ENCODE measurements around the gene KIFC3. TPM values are rescaled to one million over a fixed set of nuclear protein-coding genes. Genes with fewer than 3 reads are reported as not detected.

The KIFC3 gene
- total and polyA plus RNA-seq, 2 donors from 2014 or later = 74.9 to 109 TPM

- Histone ChIP-seq H3K9ac (ENCODE audit: low read length in 3 of 3) (no peak overlapping the region), H3K27ac (ENCODE audit: low read depth in 2 of 2, low read length in 2 of 2) (no peak overlapping the region), H3K4me1 (ENCODE audit: control insufficient read depth in 2 of 3, insufficient read depth in 2 of 3, low read depth in 1 of 3, low read length in 3 of 3) (peaks cover 0 to under 1% (median 0%) of the 10 kb centered on the region in 3 donors), H3K27me3 (ENCODE audit: control insufficient read depth, insufficient read depth, low read length) (no peaks in the 10 kb centered on the region), H3K4me3 (ENCODE audit: low read length in 3 of 3) (no peak overlapping the region), H3K36me3 (ENCODE audit: control insufficient read depth in 2 of 3, insufficient read depth in 3 of 3, low read length in 3 of 3) (no peaks in the 10 kb centered on the region), H3K9me3 (ENCODE audit: control insufficient read depth in 2 of 3, insufficient read depth in 1 of 3, low read length in 3 of 3) (no peaks in the 10 kb centered on the region)
- FAIRE-seq (no peak), DNase-seq (no peak)
- intact Hi-C loops (cut with DNase I) = no loop called here
- TF ChIP-seq CTCF (IDR thresholded peaks at IDR 0.05; ENCODE audit: borderline replicate concordance, extremely low read depth, insufficient read depth) = no peak
Measured at GRCh38 chr16:57729182-57729484, 73.2 kb downstream of the KIFC3 start.

- intact Hi-C loops (cut with DNase I) = no loop called here
- FAIRE-seq (no peak), DNase-seq (no peak)
- Histone ChIP-seq H3K4me1 (ENCODE audit: control insufficient read depth in 2 of 3, insufficient read depth in 2 of 3, low read depth in 1 of 3, low read length in 3 of 3) (no peaks in the 10 kb centered on the region), H3K4me3 (ENCODE audit: low read length in 3 of 3) (no peak overlapping the region), H3K36me3 (ENCODE audit: control insufficient read depth in 2 of 3, insufficient read depth in 3 of 3, low read length in 3 of 3) (no peaks in the 10 kb centered on the region), H3K9ac (ENCODE audit: low read length in 3 of 3) (no peak overlapping the region), H3K27ac (ENCODE audit: low read depth in 2 of 2, low read length in 2 of 2) (no peak overlapping the region), H3K9me3 (ENCODE audit: control insufficient read depth in 2 of 3, insufficient read depth in 1 of 3, low read length in 3 of 3) (no peaks in the 10 kb centered on the region), H3K27me3 (ENCODE audit: control insufficient read depth, insufficient read depth, low read length) (no peaks in the 10 kb centered on the region)
- TF ChIP-seq CTCF (IDR thresholded peaks at IDR 0.05; ENCODE audit: borderline replicate concordance, extremely low read depth, insufficient read depth) = no peak
Measured at GRCh38 chr16:57728336-57729181, 73.7 kb downstream of the KIFC3 start.

- H3K27me3 ChIP-seq (ENCODE audit: control insufficient read depth, insufficient read depth, low read length) = no peaks in the 10 kb centered on the region
- H3K4me1 ChIP-seq (ENCODE audit: control insufficient read depth in 2 of 3, insufficient read depth in 2 of 3, low read depth in 1 of 3, low read length in 3 of 3) = no peaks in the 10 kb centered on the region
- no peak overlapping the region for H3K9ac ChIP-seq (ENCODE audit: low read length in 3 of 3)
- H3K4me3 ChIP-seq (ENCODE audit: low read length in 3 of 3) = no peak overlapping the region
- intact Hi-C loops (cut with DNase I) = no loop called here
- FAIRE-seq (no peak), DNase-seq (no peak)
- TF ChIP-seq CTCF (IDR thresholded peaks at IDR 0.05; ENCODE audit: borderline replicate concordance, extremely low read depth, insufficient read depth) = no peak
- no peaks in the 10 kb centered on the region for H3K36me3 ChIP-seq (ENCODE audit: control insufficient read depth in 2 of 3, insufficient read depth in 3 of 3, low read length in 3 of 3)
- H3K9me3 ChIP-seq (ENCODE audit: control insufficient read depth in 2 of 3, insufficient read depth in 1 of 3, low read length in 3 of 3) = no peaks in the 10 kb centered on the region
- H3K27ac ChIP-seq (ENCODE audit: low read depth in 2 of 2, low read length in 2 of 2) = no peak overlapping the region
Measured at GRCh38 chr16:57727610-57728009, 74.7 kb downstream of the KIFC3 start.

All from kidney (tissue), 14 donors.